Measurements from ENCODE around the gene RNASE8. TPM values are rescaled to one million over a fixed set of nuclear protein-coding genes. Genes with fewer than 3 reads are reported as not detected.

The RNASE8 gene
- total and polyA plus RNA-seq, 2 of the 8 experiments (the other 6 are each of a cell fraction or from before 2014, with no cell fraction given) = not detected

GRCh38 chr14:21105095-21105494 lies 47.5 kb downstream of the RNASE8 start:
- no peaks in the 10 kb centered on the region for H3K36me3 ChIP-seq (ENCODE audit: control insufficient read depth in 2 of 4, insufficient read depth in 4 of 4, low read length in 3 of 4)
- no peak for DNase-seq (ENCODE audit: low read depth in 1 of 2, low spot score in 2 of 2)
- no peak for FAIRE-seq
- no peak overlapping the region for H4K91ac ChIP-seq (replicated peaks; ENCODE audit: insufficient read length, low read length)
- H3K4me2 ChIP-seq (ENCODE audit: insufficient read depth in 1 of 2, low read depth in 2 of 2, low read length in 2 of 2) = peak overlapping the region; percentile 83 to 90; a peak in 3 of 4 replicates
- H4K5ac ChIP-seq (ENCODE audit: insufficient read length, low read depth, low read length) = no peak overlapping the region
- H3K23ac ChIP-seq (ENCODE audit: insufficient read length) = no peak overlapping the region
- H3K23me2 ChIP-seq (ENCODE audit: low read depth, low read length) = peaks cover 7% of the 10 kb centered on the region
- H4K20me1 ChIP-seq (replicated peaks in 1 of 2; ENCODE audit: control insufficient read depth in 1 of 2, insufficient read depth in 2 of 2, low read length in 2 of 2) = no peaks in the 10 kb centered on the region
- H2BK20ac ChIP-seq (ENCODE audit: low read length) = no peak overlapping the region
- no peaks in the 10 kb centered on the region for H3K79me1 ChIP-seq (ENCODE audit: low read depth, low read length)
- no peak overlapping the region for H2BK15ac ChIP-seq (ENCODE audit: low read length)
- H2AK5ac ChIP-seq (ENCODE audit: low read depth, low read length) = no peak overlapping the region
- H4K8ac ChIP-seq (ENCODE audit: extremely low read depth, insufficient read depth, low read length) = no peak overlapping the region
- H2BK12ac ChIP-seq (ENCODE audit: low read depth, low read length) = no peak overlapping the region
- H3K9ac ChIP-seq (replicated peaks in 1 of 4; ENCODE audit: extremely low read depth in 1 of 4, low read depth in 3 of 4, low read length in 3 of 4) = no peak overlapping the region
- POLR2A ChIA-PET (ENCODE audit: partially characterized antibody) = interaction anchor here (0.5 to 7.2 kb wide), 8 partner anchors 7 to 45 kb away, joined by 3 to 121 read pairs (median 6); partner anchors contain the start of gene ARHGEF40
- H3K9me3 ChIP-seq (ENCODE audit: insufficient read depth in 2 of 2, low read depth in 1 of 2, low read length in 1 of 2) = no peaks in the 10 kb centered on the region
- H3K4ac ChIP-seq (replicated peaks; ENCODE audit: insufficient read length, low read depth, low read length) = no peak overlapping the region
- CTCF ChIA-PET (ENCODE audit: partially characterized antibody) = interaction anchor here (0.6 to 11.0 kb wide), 30 partner anchors 8 to 278 kb away, joined by 3 to 239 read pairs (median 6); partner anchors contain the start of gene ARHGEF40
- peaks cover 0 to 19% of the 10 kb centered on the region in 2 experiments; a peak in 3 of 4 replicates for H3K79me2 ChIP-seq (ENCODE audit: control insufficient read depth in 1 of 2, insufficient read depth in 2 of 2, low read length in 2 of 2)
- H3K56ac ChIP-seq (replicated peaks; ENCODE audit: insufficient read length, low read depth, low read length) = no peak overlapping the region
- H3K14ac ChIP-seq (ENCODE audit: insufficient read length) = no peak overlapping the region
- no peak overlapping the region for H3K27ac ChIP-seq (ENCODE audit: low read depth, low read length)
- no peak overlapping the region for H2BK120ac ChIP-seq (replicated peaks; ENCODE audit: low read depth, low read length)
- WGBS, 2 experiments (ENCODE audit: extremely low coverage in 1 of 2, insufficient coverage in 1 of 2, insufficient read length in 1 of 2, insufficient replicate concordance in 2 of 2, low coverage in 1 of 2, low lambda C conversion rate in 2 of 2, missing lambda C conversion rate in 1 of 2) = 83% methylated on average over 8 of the region's 8 CpGs; no CpG with 5 or more reads in 1 of the 2 experiments
- no peaks in the 10 kb centered on the region for H3K27me3 ChIP-seq (replicated peaks in 1 of 4; ENCODE audit: control insufficient read depth in 3 of 4, extremely low read depth in 1 of 4, insufficient read depth in 3 of 4, low read length in 3 of 4)
- H3K18ac ChIP-seq (ENCODE audit: extremely low read depth, low read length) = no peak overlapping the region
- H2BK5ac ChIP-seq (ENCODE audit: low read depth, low read length) = no peak overlapping the region
- no peak overlapping the region for H2AFZ ChIP-seq (ENCODE audit: low read length)
- peak overlapping the region in 2 of 4 experiments; percentile 78 to 83; a peak in 3 of 8 replicates for H3K4me3 ChIP-seq (ENCODE audit: extremely low read depth in 1 of 4, insufficient read depth in 2 of 4, low read depth in 3 of 4, low read length in 4 of 4)
- H3K4me1 ChIP-seq (replicated peaks in 1 of 4; ENCODE audit: control insufficient read depth in 3 of 4, insufficient read depth in 4 of 4, low read length in 3 of 4) = peaks cover 2 to 25% (median 11%) of the 10 kb centered on the region in 4 experiments; a peak in 5 of 7 replicates
- no peak for TF ChIP-seq RFX5 (IDR thresholded peaks at IDR 0.05; ENCODE audit: borderline replicate concordance, low read depth, low read length)
- TF ChIP-seq, protein P1, sequence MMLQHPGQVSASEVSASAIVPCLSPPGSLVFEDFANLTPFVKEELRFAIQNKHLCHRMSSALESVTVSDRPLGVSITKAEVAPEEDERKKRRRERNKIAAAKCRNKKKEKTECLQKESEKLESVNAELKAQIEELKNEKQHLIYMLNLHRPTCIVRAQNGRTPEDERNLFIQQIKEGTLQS (IDR thresholded peaks at IDR 0.05; ENCODE audit: insufficient read depth, low read depth, low read length) = no peak
- TF ChIP-seq CHD2 (IDR thresholded peaks at IDR 0.05; ENCODE audit: low read length) = no peak
- no peak for TF ChIP-seq FOSL1 (IDR thresholded peaks at IDR 0.05; ENCODE audit: insufficient read depth, low read depth, low read length)
- no peak for TF ChIP-seq SP2 (IDR thresholded peaks at IDR 0.05; ENCODE audit: low read length)
- TF ChIP-seq, protein P2, sequence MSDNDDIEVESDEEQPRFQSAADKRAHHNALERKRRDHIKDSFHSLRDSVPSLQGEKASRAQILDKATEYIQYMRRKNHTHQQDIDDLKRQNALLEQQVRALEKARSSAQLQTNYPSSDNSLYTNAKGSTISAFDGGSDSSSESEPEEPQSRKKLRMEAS (IDR thresholded peaks at IDR 0.05) = no peak
- TF ChIP-seq EGR1 (IDR thresholded peaks at IDR 0.05; ENCODE audit: borderline replicate concordance, low read depth, low read length) = no peak
- no peak for TF ChIP-seq CTBP2 (IDR thresholded peaks at IDR 0.05; ENCODE audit: borderline replicate concordance, insufficient read depth, insufficient read length, low read length)
- TF ChIP-seq RAD21 (IDR thresholded peaks at IDR 0.05 in 1 of 2, conservative IDR thresholded peaks at IDR 0.05 in 1 of 2; ENCODE audit: low read depth in 2 of 2, low read length in 2 of 2) = no peak
- TF ChIP-seq CBX8 (IDR thresholded peaks at IDR 0.05; ENCODE audit: borderline replicate concordance, low read depth, low read length) = no peak
- no peak for TF ChIP-seq SUZ12 (IDR thresholded peaks at IDR 0.05; ENCODE audit: low read length)
- no peak for TF ChIP-seq BACH1 (IDR thresholded peaks at IDR 0.05; ENCODE audit: low read length)
- TF ChIP-seq POLR2AphosphoS5 (IDR thresholded peaks at IDR 0.05; ENCODE audit: low read depth, low read length) = no peak
